HG02798 (cell line): ENCODE results near the gene SYNGR4.
A peak's percentile ranks its signal among the peaks of the same experiment; 100 is the strongest.
"Not testable (repeated sequence)": the region's sequence is repeated elsewhere in the genome, so short reads cannot be mapped to it uniquely, and the experiment has no call there.

Experiments used
- ATAC-seq: cut with Tn5 transposase; IDR thresholded peaks from one replicate; pipeline ENCODE4 v1.9.1; 2021; ENCODE audit warnings: mild to moderate bottlenecking; ENCODE audit not compliant: unreplicated experiment, poor library complexity

The SYNGR4 gene

GRCh38 chr19:48363810-48364597 lies at the start of gene SYNGR4, which contains the start of gene TMEM143:
SYNGR4 (plus strand) TSS chr19:48364367; CDS start chr19:48365843, 1,476 bp downstream.
TMEM143 (minus strand) TSS chr19:48363940; CDS start chr19:48363920, 20 bp downstream.
- peak; percentile 88 for ATAC-seq

- ATAC-seq: no peak
Measured at GRCh38 chr19:48315712-48316111, 48.5 kb upstream of the SYNGR4 start.

- ATAC-seq: not testable (repeated sequence)
Measured at GRCh38 chr19:48317708-48317960, 46.5 kb upstream of the SYNGR4 start.

- no peak for ATAC-seq
Measured at GRCh38 chr19:48318286-48318987, 45.7 kb upstream of the SYNGR4 start.

GRCh38 chr19:48319647-48320541 lies 44.3 kb upstream of the SYNGR4 start:
- ATAC-seq: no peak

GRCh38 chr19:48321372-48321621 lies 42.9 kb upstream of the SYNGR4 start:
- peak; percentile 62 for ATAC-seq

GRCh38 chr19:48321622-48322591 lies 42.3 kb upstream of the SYNGR4 start:
- peak; percentile 73 for ATAC-seq

- no peak for ATAC-seq
Measured at GRCh38 chr19:48325265-48325910, 38.8 kb upstream of the SYNGR4 start, which contains the start of gene EMP3. EMP3 (plus strand) TSS chr19:48325552; CDS start chr19:48326845, 1,293 bp downstream.

- no peak for ATAC-seq
Measured at GRCh38 chr19:48329167-48329891, 34.8 kb upstream of the SYNGR4 start.

GRCh38 chr19:48330012-48330681 lies 34.0 kb upstream of the SYNGR4 start:
- ATAC-seq: peak; percentile 30

- no peak for ATAC-seq
Measured at GRCh38 chr19:48332351-48332661, 31.9 kb upstream of the SYNGR4 start.

GRCh38 chr19:48332662-48333466 lies 31.3 kb upstream of the SYNGR4 start:
- peak; percentile 73 for ATAC-seq

- peak; percentile 61 for ATAC-seq
Measured at GRCh38 chr19:48333467-48334384, 30.4 kb upstream of the SYNGR4 start.

GRCh38 chr19:48338253-48338755 lies 25.9 kb upstream of the SYNGR4 start:
- ATAC-seq: no peak

GRCh38 chr19:48338802-48339503 lies 25.2 kb upstream of the SYNGR4 start:
- ATAC-seq: no peak

GRCh38 chr19:48340995-48341394 lies 23.2 kb upstream of the SYNGR4 start:
- ATAC-seq: no peak
